Activated CD4-positive, alpha-beta T cell treated with anti-CD3 and anti-CD28 coated beads for 4 hours (primary cell): Measurements from ENCODE around the gene MAOB.
"Not testable (repeated sequence)": the region's sequence is repeated elsewhere in the genome, so short reads cannot be mapped to it uniquely, and the experiment has no call there.

Experiments used
- DNase-seq, 2 donors: peaks; one replicate each; pipeline ENCODE4 v3.0.0-alpha.2; 2020

MAOB gene

DNA sequence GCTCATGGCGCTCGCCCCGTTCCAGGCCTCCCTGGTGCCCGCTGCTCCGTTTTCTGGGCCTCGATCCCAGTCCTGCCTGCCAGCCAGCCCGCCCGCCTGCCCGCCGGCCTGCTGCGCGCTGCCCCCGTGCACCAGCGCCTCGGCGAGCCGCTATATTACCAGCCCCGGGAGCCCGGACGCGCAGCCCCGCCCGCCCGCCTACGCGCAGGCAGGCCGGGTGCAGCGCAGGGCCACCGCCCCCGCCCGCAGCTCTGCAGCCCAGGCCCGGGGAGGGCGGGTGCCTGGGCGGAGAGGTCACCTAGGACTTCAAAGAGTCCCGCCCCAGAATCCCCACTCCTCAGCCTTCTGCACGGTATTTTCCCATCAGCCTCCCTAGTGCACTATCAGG is at the start of gene MAOB:
Gene MAOB, minus strand, starts transcription at position 157 of the 388 bp plus-strand sequence. Its CDS starts 151 bp downstream, at position 6.
- DNase-seq, result peak in 1 of 2 donors; percentile 1

DNA sequence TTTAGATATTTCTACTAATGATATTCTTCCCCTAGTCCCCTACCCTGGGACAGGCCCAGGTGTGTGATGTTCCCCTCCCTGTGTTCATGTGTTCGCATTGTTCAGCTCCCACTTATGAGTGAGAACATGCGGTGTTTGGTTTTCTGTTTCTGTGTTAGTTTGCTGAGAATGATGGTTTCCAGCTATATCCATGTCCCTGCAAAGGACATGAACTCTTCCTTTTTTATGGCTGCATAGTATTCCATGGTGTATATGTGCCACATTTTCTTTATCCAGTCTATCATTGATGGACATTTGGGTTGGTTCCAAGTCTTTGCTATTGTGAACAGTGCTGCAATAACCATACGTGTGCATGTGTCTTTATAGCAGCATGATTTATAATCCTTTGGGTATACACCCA is 39.8 kb upstream of the MAOB start:
- DNase-seq, result not testable (repeated sequence)

DNA sequence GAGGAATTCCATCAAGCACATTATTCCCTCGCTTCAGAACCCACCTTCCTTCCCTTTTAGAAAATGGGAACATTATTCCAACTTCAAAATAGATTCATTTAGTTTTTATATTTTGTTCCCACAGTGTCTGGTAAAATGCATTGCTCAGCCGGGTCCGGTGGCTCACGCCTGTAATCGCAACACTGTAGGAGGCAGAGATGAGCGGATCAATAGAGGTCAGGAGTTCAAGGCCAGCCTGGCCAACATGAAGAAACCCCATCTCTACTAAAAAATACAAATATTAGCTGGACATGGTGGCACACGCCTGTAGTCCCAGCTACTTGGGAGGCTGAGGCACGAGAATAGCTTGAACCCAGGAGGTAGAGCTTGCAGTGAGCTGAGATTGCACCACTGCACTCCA is 28.5 kb upstream of the MAOB start:
- not testable (repeated sequence) for DNase-seq

DNA sequence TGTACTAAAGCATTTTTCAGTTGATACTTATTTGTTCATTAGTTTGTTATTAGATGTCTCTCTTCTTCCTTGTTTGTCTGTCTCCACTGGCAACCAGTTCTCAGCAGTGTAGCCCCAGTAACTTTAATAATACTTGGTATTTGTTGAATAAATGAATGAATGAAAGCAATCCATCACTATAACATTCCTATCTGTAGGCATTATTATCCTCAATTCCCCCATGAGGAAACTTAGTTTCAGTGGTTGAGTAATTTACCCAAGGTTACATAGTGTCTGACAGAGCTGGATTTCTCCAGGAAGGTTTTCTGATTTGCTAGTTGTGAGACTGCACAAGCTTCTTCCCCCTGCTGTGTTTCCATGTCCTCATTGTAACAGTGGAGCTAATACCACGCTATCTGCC is 27.8 kb upstream of the MAOB start:
- DNase-seq, result no peak

DNA sequence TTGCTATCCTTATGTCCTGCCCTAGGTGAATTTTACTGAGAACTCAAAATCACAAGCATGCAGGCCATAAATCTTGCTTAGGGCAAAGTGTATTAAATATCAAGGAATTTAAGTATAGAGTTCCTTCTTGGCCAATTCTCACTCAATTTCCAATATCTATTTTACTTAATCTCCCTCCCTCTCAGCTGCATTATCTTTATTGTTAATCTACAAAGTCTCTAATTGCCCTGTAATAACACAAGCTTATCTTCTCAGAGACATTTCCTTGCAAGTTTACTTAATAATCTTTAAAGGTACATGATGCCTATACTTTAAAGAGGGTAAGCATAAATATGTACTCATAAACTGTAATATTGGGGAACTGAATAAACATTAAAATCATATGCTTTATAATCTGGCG is 26.9 kb upstream of the MAOB start:
- no peak for DNase-seq

DNA sequence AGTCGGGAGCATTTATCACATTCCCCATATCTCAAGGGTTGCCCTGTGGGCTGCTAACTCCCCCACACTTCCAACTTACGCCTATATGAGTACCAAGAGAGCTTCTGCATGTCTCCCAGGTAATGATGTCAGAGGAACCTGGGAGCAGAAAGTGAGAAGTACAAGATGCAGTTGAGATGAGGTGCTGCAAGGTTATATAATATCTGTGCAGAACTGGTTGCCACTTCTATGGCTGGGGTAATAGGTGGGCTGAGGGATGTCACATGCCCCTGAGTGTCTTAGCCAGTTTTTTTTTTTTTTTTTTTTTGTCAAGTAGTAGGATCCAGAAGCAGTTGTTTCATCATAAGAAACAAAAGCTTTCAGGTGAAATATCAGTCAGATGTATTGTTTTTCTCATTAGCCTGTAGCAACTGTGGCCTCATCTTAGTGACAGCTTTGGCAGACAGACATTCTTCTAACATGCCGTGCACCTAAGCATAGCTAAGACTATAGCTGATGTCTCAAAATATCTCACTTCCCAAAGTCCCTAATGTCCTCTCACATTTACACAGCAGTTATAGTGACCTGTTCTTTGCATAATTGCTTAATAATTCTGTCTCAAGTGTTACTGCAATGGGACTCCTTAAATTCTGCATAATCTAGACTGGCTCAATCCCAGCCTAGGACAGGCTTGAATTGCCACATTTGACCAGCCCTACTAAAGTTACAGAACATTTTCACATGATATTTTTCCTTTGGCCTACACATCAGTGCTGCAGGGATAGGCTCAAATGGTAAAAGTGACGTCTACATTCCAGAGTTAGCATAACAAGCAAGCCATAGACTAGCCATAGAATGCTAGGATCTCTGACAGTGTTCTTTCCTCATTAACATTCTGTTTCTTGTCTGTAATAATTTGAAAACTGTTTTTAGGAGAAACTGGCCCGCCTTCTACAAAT is 17.9 kb upstream of the MAOB start:
- no peak for DNase-seq

DNA sequence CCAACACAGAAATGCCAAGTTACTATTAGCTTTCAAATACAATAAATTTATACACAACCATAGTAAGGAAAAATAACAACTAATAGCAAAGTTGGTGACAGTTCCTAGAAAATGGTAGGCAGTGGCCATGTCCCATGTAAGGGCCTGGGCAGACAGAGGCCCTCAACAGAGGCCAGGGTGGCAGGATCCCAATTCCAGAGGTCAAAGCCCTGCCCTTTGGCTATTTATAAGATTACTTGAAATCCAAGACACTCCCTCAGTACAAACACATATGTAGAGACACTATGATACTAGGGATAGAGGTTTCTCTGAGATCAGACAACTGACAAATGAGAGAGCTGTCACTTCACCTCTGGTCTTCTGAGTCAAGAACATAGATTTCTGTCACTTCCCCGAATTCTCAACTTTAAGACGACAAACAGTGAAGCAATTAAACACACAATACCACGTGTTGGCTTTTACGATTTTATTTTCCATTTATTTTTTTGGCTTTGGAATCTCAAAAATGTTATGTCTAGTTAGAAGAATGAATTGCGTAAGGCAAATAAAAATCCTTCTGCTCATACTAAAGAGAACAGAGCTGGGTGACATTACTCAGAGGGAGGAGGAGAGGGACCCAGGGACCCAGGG is 16.3 kb upstream of the MAOB start:
- no peak for DNase-seq

DNA sequence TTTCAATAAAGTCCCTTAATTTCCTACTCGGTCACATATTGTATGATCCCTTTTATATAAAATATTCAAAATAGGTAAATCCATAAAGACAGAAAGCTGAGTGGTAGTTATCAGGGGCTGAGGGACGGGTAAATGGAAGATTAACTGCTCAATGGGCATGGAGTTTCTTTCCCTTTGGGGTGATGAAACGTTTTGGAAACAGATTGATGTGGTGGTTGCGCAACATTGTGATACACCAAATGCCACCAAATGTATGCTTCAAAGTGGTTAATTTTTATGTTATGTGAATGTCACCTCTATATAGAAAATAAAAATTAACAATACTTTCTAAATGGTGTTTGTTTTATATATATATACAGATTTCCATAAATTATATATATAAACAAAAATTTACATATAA is 15.0 kb upstream of the MAOB start:
- DNase-seq, result no peak

DNA sequence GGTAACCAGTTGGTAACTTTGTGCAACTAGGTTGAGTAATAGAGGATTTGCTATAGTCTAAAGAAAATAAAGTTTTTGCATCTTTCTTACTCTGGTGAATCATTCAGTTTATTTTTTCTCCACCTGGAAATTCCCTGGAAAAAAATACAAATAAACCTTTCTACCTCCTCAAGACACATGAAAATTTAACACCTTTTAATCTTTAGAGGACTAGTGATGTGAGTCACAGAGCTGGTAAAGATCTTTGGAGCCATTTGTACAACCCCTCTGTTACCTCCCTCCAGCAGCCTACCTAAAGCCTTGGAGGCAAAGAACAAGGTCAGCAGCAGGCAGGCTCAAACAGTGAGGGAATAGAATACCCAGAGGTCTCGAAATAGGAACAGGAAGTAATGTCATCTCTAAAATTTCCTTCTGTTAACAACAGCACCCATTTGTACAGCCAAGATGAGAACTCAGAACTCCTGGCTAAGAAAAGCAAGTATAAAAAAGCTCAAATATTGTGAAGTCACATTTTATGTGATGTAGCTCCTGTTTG is 10.2 kb upstream of the MAOB start:
- DNase-seq, result no peak

DNA sequence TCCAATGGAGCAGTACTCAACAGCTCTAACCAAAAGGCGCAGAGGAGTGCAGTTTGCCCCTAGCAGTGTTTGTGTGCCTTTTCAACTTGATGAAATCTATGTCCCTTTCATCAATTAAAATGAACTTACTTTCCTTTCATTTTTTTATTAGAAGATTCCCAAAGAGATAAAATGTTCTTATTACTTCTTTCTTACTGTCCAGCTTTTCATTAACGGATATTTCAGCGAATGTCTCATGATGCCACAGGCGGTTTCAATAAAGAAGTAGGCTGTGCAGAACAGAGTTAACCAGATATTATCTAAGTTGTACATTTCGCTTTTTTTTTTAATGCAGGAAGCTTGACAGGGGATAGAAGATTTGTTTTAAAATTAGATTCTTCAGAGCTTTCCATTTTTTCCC is 3.4 kb upstream of the MAOB start:
- no peak for DNase-seq

DNA sequence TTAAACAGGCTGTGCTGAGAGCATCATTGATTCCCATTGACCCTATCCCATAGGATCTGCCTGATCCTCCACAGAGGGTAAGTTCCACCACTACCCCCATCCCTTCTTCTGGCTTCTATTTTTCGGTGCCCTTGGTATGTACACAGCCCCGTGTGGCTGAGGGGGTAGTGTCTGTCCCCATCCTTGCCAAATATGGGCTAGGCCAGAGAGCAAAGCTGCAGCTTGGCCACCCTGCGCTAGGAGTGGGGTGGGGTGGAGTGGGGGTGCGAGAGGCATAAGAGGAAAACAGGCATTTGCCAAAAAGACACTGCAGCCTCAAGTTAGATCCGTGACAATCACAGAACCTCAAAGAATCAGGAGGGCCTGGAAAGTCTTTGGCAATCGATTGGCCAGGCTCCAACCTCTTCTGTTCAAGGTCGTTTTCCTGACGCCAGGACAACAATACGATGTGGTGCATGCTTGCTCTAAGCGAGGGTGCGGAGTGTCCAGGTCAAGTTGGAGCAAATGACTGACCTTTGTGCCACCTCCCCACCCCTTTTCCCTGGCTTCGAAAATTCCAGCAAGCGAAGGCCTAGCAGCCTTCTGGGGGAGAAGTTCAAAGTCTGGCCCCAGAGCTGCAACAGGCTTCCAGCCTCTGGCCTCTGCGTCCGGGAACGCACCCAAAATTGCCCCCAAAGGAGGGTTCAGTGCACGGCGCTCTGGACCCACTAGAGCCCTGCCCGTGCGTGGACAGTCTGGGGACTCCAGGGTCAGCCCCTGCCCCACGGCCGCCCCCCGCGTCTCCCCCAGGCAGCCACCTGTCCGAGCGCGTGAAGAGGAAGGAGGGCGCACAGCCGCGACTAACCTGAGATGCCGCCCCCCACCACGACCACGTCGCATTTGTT is 598 bp downstream of the MAOB start:
- DNase-seq, result no peak

DNA sequence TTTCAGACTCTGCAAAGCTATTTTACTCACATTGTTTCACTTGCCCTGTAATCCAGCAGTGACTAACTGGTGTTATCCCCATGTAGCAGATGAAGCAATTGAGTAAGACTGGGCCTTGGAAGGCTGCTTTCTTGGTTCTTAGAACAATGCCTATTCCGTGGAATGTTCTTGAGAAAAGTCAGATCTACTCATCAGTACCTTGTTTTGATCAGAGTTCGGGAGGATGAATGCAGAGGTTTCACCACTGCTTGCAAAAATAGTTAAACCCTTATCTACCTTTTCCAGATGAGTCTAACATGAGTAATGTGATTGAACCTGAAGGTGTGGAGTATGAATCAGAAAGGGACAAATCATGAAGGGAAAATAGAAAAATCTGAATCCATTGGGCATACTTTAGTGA is 1.8 kb downstream of the MAOB start:
- no peak for DNase-seq

DNA sequence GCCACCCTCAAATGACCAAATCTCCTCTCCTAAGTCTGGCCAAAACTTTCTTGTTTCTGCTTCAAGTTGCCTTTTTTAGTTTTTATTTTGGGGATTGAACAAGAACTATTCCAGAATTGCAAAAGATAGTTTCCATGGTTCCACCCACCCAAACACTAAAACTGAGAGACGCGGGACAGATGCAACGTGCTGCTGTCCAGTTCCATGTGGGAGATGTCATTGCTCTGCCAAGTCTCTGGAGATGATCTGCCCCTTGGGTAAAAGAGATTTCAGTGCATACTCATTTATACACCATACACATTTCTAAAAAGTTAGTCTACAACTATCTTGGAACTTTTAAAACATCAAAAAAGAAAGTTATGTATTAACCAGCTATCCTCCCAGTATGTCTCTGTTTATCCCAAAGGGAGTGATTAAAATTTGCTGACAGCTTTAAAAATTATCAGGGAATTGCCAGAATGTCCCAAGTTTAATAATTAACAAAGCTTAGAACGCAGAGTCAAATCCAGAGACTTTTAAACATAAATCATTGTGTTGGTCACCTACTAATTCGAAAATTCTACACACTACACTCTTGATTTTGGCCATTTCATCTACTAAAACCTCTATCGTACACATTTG is 3.2 kb downstream of the MAOB start:
- DNase-seq, result no peak

DNA sequence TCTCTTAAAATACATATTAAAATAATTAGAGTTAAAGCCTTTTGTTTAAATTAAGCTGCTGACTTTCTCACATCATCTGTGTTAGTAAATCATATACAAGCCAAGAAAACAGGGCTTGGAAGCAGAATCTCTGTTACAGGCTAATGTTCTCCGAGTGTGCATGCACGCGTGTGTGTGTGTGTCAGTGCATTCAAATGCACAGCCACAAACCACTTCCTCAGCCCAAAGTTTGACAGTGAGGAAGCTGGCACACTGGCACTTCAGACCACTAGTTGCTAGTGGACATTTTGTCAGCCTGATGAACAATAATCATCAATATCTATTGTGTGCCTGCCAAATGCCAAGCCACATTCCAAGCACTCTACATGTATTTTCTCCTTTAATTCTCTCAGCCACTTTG is 5.6 kb downstream of the MAOB start:
- no peak for DNase-seq

DNA sequence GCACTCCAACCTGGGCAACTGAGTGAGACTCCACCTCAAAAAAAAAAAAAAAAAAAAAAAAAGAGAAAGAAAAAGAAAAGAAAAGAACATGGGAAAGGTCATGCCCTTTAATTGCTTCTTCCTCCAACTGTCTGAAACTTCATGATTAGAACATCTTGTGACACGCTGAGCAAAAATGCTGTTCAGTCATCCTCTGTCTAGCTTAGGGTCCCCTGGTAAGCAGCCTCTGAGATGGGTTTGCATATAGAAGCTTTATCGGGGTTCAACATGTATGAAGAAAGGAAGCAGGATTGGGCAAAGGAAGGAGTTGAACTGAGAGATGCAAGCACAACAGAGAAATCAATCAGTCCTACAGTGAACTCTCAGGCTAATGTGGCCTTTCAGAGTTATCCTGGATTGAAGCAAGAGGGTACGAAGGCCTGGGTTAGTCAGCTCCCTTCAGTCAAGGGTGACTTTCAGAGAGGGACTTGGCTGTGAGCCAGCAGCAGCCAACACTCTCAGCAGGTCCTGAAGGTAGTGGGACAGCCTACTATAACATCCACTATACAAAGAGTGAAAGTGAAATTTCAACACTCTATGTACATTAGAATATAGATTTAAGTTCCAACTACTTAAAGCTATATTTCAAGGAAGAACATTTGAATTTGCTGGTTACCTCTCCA is 11.4 kb downstream of the MAOB start:
- DNase-seq, result no peak

DNA sequence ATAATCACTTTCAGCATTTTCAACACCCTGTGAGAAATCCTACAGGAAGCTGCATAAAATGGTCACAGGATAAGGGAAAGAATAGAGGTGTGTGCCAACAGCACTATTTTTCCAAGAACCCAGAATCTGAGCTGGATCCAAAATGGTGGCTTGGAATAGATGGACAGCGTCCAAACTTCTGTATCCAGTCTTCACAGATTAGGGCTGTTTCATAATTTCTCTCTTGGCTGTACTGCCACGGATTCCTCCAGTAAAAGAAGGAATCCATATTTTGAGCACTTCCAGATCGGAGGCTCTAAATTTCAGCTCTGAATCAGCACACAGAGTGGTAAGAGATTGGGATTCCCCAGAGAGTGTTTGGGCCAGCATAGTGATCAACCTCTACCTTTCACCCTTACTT is 12.2 kb downstream of the MAOB start:
- DNase-seq, result no peak

DNA sequence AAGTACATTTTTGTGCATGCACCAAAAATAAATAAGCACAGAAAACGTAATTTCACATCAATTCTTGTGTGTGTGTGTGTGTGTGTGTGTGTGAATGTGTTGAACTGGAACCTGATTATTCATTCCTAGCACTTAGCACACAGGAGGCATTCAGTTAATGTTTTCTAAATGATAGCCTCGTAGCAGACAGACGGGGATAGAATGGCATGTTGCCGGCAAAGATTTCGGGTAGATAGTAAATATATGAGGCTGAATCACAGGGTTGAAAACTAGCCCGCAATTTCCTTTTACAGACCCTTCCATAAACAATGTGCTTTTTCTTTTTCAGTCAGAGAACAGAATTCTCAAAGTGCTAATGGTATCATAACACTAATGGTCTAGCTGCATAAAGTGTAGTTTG is 13.5 kb downstream of the MAOB start:
- DNase-seq, result no peak

DNA sequence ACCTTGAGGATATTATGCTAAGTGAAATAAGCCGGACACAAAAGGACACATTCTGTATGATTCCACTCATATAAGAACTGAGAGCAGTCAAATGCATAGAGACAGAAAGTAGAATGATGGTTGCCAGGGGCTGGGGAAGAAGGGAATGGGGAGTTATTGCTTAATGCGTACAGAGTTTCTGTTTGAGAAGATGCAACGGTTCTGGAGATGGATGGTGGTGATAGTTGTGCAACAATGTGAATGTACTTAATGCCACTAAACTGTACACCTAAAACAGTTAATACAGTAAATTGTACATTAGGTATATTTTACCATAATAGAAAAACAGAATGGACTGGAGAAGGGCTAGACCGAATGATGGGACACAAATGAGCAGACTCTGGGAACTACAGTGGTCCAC is 15.8 kb downstream of the MAOB start:
- no peak for DNase-seq

DNA sequence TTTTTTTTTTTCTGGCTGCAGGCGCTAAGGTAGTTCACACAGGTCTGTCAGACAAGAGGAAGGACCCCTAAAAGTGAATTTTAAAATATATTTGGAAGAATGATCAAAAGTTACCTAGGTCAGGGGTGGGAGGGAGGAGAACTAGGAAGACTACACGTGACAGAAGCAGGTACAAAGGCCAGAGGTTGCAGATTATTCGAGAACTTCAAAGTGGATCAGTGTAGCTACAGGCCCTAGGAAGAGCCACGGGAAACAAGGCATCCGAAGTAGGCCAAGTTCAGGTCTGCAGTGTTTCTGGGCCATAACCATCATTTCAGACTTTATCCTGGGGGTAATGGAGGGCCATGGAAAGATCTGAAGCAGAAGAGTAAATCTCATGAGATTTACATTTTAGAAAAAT is 16.5 kb downstream of the MAOB start:
- no peak for DNase-seq

DNA sequence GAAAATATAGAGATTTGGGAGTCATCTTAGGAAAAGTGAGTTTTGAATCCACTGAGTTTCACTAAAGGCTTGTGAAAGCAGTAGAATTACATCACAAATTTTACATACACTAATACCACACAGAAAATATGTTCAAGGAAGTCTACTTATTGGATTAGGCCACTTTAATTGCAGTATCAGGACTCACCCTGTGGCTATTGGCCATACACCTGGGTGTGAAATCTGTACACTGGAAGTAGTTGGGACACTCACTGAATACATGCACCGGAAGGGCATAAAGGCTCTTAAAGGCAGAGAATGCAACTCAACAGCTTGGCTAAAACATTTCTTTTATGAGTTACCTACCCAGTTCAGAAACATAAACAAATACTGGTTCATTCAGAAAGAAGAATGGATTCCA is 19.8 kb downstream of the MAOB start:
- no peak for DNase-seq

DNA sequence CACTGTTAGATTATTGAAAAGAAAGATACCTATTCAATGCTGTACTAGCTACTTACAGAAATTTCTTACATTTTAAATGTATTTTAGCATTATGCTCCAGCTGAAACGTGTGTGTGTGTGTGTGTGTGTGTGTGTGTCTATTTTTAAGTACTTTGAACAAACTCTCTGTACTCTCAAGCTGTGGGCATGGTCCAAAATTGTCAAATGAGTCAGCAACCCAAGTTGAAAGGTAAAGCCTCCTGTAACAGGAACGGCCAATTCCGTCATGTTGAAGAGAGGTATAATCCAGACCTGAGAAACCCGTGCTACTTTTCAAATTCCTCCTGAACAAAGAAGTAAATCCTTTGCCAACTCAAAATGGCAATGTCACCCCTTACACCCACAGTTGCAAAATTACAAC is 20.5 kb downstream of the MAOB start:
- no peak for DNase-seq
